Smooth muscle cell (in vitro differentiated cells): ENCODE measurements around the gene EBF3. TPM values are rescaled to one million over a fixed set of nuclear protein-coding genes. Genes with fewer than 3 reads are reported as not detected.

ENCODE experiments used
- DNase-seq: peaks from one replicate; lab custom pipeline; 2025; ENCODE audit not compliant: unreplicated experiment; lab: John Stamatoyannopoulos, UW
- H2AFZ ChIP-seq: fragments of 200-600 bp; sonication (generic); 2 replicates; pipeline ENCODE4 v1.6.0; 2016; ENCODE audit warnings: antibody characterized with exemption, low read depth, mild to moderate bottlenecking
- H3F3A ChIP-seq: fragments of 200-600 bp; sonication (generic); 2 replicates; pipeline ENCODE4 v1.6.0; 2017; ENCODE audit warnings: antibody characterized with exemption, low read depth
- H3K27ac ChIP-seq: fragments of 200-600 bp; sonication (generic); 2 replicates; pipeline ENCODE4 v1.5.1; 2016; ENCODE audit warnings: low read depth, mild to moderate bottlenecking
- H3K27me3 ChIP-seq: fragments of 200-600 bp; sonication (generic); 2 replicates; pipeline ENCODE4 v1.6.1; 2016; ENCODE audit warnings: low read depth, mild to moderate bottlenecking
- H3K36me3 ChIP-seq: fragments of 200-600 bp; sonication (generic); 2 replicates; pipeline ENCODE4 v1.5.1; 2016; ENCODE audit warnings: low read depth
- H3K4me1 ChIP-seq: fragments of 200-600 bp; sonication (generic); 2 replicates; pipeline ENCODE4 v1.5.1; 2016; ENCODE audit warnings: low read depth
- H3K4me2 ChIP-seq: fragments of 200-600 bp; sonication (generic); 2 replicates; pipeline ENCODE4 v1.6.0; 2016; ENCODE audit warnings: mild to moderate bottlenecking
- H3K4me3 ChIP-seq: fragments of 200-600 bp; sonication (generic); 2 replicates; pipeline ENCODE4 v1.5.1; 2016; ENCODE audit warnings: mild to moderate bottlenecking
- H3K79me2 ChIP-seq: fragments of 200-600 bp; sonication (generic); 2 replicates; pipeline ENCODE4 v1.6.0; 2016; ENCODE audit warnings: low read depth, mild to moderate bottlenecking
- H3K9ac ChIP-seq: fragments of 200-600 bp; sonication (generic); 2 replicates; pipeline ENCODE4 v1.6.0; 2016; ENCODE audit warnings: low read depth
- H3K9me3 ChIP-seq: fragments of 200-600 bp; sonication (generic); replicated peaks from 2 replicates; pipeline ENCODE4 v1.5.1; 2016; ENCODE audit warnings: low read depth
- H4K20me1 ChIP-seq: fragments of 200-600 bp; sonication (generic); 2 replicates; pipeline ENCODE4 v1.6.0; 2016; ENCODE audit warnings: low read depth
- WGBS: methylation state at CpG from one replicate; pipeline ENCODE4 v1.1.7; 2016; ENCODE audit warnings: low lambda C conversion rate; 5-methylcytosine and 5-hydroxymethylcytosine counted together
- polyA plus RNA-seq: library from polyadenylated mRNA; unstranded; fragments of >200 nt; fragmentation: Nextera tagmentation; extraction: Ambion mirVana; gene quantifications from 2 replicates; pipeline ENCODE4 v1.2.1, GENCODE V29; 2016
- total RNA-seq: library from RNA; depleted of rRNA; stranded (reverse); fragments of >200 nt; gene quantifications from 2 replicates; pipeline ENCODE4 v1.2.3, GENCODE V29; 2014
- TF ChIP-seq, protein P1 (sequence below): fragments of 200-600 bp; sonication (generic); IDR thresholded peaks from 2 replicates; pipeline ENCODE4 v1.5.1; 2017; ENCODE audit warnings: borderline replicate concordance, mild to moderate bottlenecking, antibody characterized with exemption; ENCODE audit not compliant: insufficient read depth, poor library complexity, severe bottlenecking

EBF3 gene
- total and polyA plus RNA-seq, 2 experiments from 2014 or later: not detected

DNA sequence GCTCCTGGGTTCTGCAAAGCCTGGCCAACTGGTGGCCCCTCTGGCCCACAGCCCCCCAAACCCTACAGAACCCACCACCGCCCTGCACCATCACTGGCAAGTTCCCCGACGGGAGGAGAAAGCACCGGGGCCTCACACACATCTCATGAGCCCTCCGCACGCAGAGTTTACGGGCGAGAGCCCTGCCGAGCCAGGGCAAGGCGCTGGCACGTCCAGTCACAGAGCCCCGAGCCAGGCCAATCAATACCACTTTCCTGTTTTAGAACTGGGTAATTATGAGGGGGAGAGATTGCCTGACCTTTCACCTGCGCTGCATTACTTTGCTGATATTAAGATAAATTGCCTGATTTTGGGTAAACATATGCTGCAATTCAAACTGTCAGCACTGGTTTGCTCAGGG is 113.3 kb downstream of the EBF3 start:
- 88% methylated on average over 12 of the region's 13 CpGs for WGBS
- no peak for DNase-seq
- no peaks in the 10 kb centered on the region for H4K20me1 ChIP-seq
- no peak overlapping the region for H3K27ac ChIP-seq
- H3K9me3 ChIP-seq: no peaks in the 10 kb centered on the region
- H3K79me2 ChIP-seq: no peaks in the 10 kb centered on the region
- TF ChIP-seq, protein P1, sequence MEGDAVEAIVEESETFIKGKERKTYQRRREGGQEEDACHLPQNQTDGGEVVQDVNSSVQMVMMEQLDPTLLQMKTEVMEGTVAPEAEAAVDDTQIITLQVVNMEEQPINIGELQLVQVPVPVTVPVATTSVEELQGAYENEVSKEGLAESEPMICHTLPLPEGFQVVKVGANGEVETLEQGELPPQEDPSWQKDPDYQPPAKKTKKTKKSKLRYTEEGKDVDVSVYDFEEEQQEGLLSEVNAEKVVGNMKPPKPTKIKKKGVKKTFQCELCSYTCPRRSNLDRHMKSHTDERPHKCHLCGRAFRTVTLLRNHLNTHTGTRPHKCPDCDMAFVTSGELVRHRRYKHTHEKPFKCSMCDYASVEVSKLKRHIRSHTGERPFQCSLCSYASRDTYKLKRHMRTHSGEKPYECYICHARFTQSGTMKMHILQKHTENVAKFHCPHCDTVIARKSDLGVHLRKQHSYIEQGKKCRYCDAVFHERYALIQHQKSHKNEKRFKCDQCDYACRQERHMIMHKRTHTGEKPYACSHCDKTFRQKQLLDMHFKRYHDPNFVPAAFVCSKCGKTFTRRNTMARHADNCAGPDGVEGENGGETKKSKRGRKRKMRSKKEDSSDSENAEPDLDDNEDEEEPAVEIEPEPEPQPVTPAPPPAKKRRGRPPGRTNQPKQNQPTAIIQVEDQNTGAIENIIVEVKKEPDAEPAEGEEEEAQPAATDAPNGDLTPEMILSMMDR: no peak
- H3K9ac ChIP-seq: no peak overlapping the region
- H3K4me3 ChIP-seq: no peak overlapping the region
- H3K27me3 ChIP-seq: no peaks in the 10 kb centered on the region
- H3K4me1 ChIP-seq: no peaks in the 10 kb centered on the region
- H2AFZ ChIP-seq: no peak overlapping the region
- no peak overlapping the region for H3K4me2 ChIP-seq
- no peaks in the 10 kb centered on the region for H3K36me3 ChIP-seq
- H3F3A ChIP-seq: no peaks in the 10 kb centered on the region

DNA sequence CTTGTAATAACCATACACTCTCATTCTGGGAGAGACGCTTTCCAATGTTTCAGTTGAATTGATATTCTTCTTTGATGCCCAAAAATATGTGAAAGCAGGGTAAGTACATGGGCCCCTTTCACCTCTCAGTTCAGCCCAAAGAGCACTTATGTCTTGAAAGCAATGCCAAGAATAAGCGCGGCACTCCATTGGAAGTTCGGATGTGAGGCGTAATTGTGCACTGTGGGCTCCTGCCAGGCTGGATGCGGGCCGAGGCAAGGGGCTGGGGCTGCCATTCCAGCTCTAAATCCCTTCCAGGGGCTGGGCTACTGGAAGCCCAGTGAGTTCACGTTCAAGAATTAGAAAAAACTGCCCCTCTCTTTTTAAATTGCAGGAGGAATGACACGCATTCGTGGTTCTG is 113.8 kb downstream of the EBF3 start:
- 89% methylated on average over 9 of the region's 10 CpGs for WGBS
- H3F3A ChIP-seq: no peaks in the 10 kb centered on the region
- H3K9ac ChIP-seq: no peak overlapping the region
- no peak overlapping the region for H3K4me3 ChIP-seq
- DNase-seq: no peak
- H4K20me1 ChIP-seq: no peaks in the 10 kb centered on the region
- H2AFZ ChIP-seq: no peak overlapping the region
- H3K27ac ChIP-seq: no peak overlapping the region
- TF ChIP-seq, protein P1: no peak
- no peaks in the 10 kb centered on the region for H3K27me3 ChIP-seq
- H3K4me2 ChIP-seq: no peak overlapping the region
- no peaks in the 10 kb centered on the region for H3K36me3 ChIP-seq
- H3K79me2 ChIP-seq: no peaks in the 10 kb centered on the region
- H3K9me3 ChIP-seq: no peaks in the 10 kb centered on the region
- no peaks in the 10 kb centered on the region for H3K4me1 ChIP-seq

DNA sequence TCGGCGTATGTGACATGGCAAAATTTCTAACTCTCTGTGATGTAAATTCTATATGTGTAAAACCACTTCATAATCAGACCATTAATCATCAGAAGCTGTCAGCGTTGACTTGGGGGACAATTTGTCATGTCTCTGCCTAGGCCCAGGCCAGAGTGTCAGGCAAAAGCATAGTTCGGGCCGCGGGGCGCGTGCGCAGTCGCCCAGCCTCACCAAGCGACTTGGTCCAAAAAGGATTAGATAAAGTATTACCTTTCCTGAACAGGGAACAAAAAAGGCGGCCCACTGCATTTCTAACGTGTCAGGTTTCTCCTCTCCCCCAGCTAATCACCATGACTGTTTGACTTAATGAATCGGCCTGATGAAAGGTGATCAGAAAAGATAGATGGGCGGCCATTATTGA is 114.2 kb downstream of the EBF3 start:
- H3K27me3 ChIP-seq: no peaks in the 10 kb centered on the region
- 94% methylated on average over 15 of the region's 15 CpGs for WGBS

DNA sequence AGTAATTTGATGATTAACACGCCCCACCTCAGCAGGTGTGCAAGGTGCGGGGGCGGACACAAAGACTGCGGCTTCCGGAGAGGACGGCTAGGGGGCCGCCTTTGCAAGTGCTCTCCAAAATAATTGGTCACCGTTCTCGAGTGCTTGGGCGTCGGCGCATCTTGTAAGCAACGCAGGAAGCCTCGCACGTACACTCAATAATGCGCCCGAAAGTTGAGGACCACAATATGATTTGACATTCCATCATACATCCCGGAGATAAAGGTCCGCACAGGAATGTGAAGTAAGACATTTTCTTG is 114.7 kb downstream of the EBF3 start:
- no peaks in the 10 kb centered on the region for H3K27me3 ChIP-seq
- H2AFZ ChIP-seq: no peak overlapping the region
- no peak overlapping the region for H3K9ac ChIP-seq
- H3K4me1 ChIP-seq: no peaks in the 10 kb centered on the region
- H3K27ac ChIP-seq: no peak overlapping the region
- no peaks in the 10 kb centered on the region for H3K36me3 ChIP-seq
- TF ChIP-seq, protein P1: no peak
- no peak overlapping the region for H3K4me3 ChIP-seq
- H3F3A ChIP-seq: no peaks in the 10 kb centered on the region
- no peaks in the 10 kb centered on the region for H4K20me1 ChIP-seq
- H3K79me2 ChIP-seq: no peaks in the 10 kb centered on the region
- 94% methylated on average over 19 of the region's 19 CpGs for whole genome bisulfite sequencing
- H3K4me2 ChIP-seq: no peak overlapping the region
- H3K9me3 ChIP-seq: no peaks in the 10 kb centered on the region
- DNase-seq: no peak

More for the DNA sequence above, 114.2 kb downstream of the EBF3 start:
- Histone ChIP-seq H2AFZ (no peak overlapping the region), H3K27ac (no peak overlapping the region), H4K20me1 (no peaks in the 10 kb centered on the region), H3K9ac (no peak overlapping the region), H3F3A (no peaks in the 10 kb centered on the region), H3K79me2 (no peaks in the 10 kb centered on the region), H3K4me3 (no peak overlapping the region), H3K36me3 (no peaks in the 10 kb centered on the region), H3K4me1 (no peaks in the 10 kb centered on the region), H3K4me2 (no peak overlapping the region), H3K9me3 (no peaks in the 10 kb centered on the region)
- TF ChIP-seq, protein P1: no peak
- no peak for DNase-seq
